K562 (cell line): Measurements from ENCODE around the gene CIP2A. TPM values are rescaled to one million over a fixed set of nuclear protein-coding genes. Genes with fewer than 3 reads are reported as not detected.

ENCODE experiments used
- ATAC-seq: fragments of 200-7000 bp; cut with Tn5 transposase; 3 replicates; pipeline ENCODE4 v1.9.1; 2020; ENCODE audit warnings: moderate library complexity
- BruUV-seq: library from RNA; stranded (reverse); fragments of 400-500 nt; replicated peaks from 2 replicates; lab custom pipeline; 2021; lab: Mats Ljungman, UMichigan
- CTCF ChIA-PET: fragments of 300-600 bp; formaldehyde crosslinking; extraction: SDS; loops from one replicate; lab custom pipeline; 2021; ENCODE audit warnings: low intra/inter-chr PET ratio; lab: Yijun Ruan, JAX
- POLR2A ChIA-PET: fragments of 300-600, 350-650 bp; sonication (Branson Sonifier 250); formaldehyde crosslinking; extraction: SDS; loops from one replicate; lab custom pipeline; 2021; ENCODE audit warnings: antibody characterized with exemption, inconsistent platforms; lab: Yijun Ruan, JAX
- DNase-seq, 4 experiments: peaks; one replicate each; pipeline versions ENCODE4 v3.0.0 to v3.0.0-alpha.2; 2011 to 2018; ENCODE audit warnings: low spot score in 3 of 4, mixed read lengths in 3 of 4; ENCODE audit errors: extremely low read depth in 1 of 4
- FAIRE-seq: peaks from 2 replicates; lab custom pipeline; 2011; peaks lifted over from hg19 to GRCh38; lab: Jason Lieb, UNC
- H2AFZ ChIP-seq: 2 replicates; pipeline ENCODE4 v1.6.0; 2011; ENCODE audit warnings: low read depth, low read length, control low read depth, inconsistent platforms
- H3K27ac ChIP-seq: fragments of 200-600 bp; 3 replicates; pipeline ENCODE4 v1.8.0; 2011; ENCODE audit warnings: low read depth, mild to moderate bottlenecking, control low read depth, inconsistent platforms, low read length, moderate library complexity, mixed read lengths; ENCODE audit errors: extremely low read depth
- H3K27me3 ChIP-seq, 2 experiments: fragments of 300-600 bp in 1 of 2; 2 replicates in 1 of 2; 3 replicates in 1 of 2; pipeline versions ENCODE4 v1.6.0 to v1.8.0; 2011; ENCODE audit warnings: inconsistent platforms in 2 of 2, low read length in 2 of 2, mild to moderate bottlenecking in 1 of 2, mixed read lengths in 1 of 2, moderate library complexity in 1 of 2; ENCODE audit not compliant: control insufficient read depth in 2 of 2, insufficient read depth in 2 of 2
- H3K36me3 ChIP-seq: fragments of 300-600 bp; 3 replicates; pipeline ENCODE4 v1.8.0; 2011; ENCODE audit warnings: mild to moderate bottlenecking, low read length, inconsistent platforms; ENCODE audit not compliant: control insufficient read depth, insufficient read depth
- H3K4me1 ChIP-seq, 2 experiments: fragments of 200-600 bp in 1 of 2; replicated peaks in 1 of 2; 2 replicates in 1 of 2; 3 replicates in 1 of 2; pipeline versions ENCODE4 v1.5.1 to v1.8.0; 2011; ENCODE audit warnings: inconsistent platforms in 2 of 2, low read length in 2 of 2, mild to moderate bottlenecking in 1 of 2, mixed read lengths in 1 of 2, moderate library complexity in 1 of 2; ENCODE audit not compliant: control insufficient read depth in 2 of 2, insufficient read depth in 2 of 2
- H3K4me2 ChIP-seq: 2 replicates; pipeline ENCODE4 v1.6.1; 2011; ENCODE audit warnings: low read length, control low read depth, inconsistent platforms, mixed read lengths; ENCODE audit not compliant: insufficient read depth
- H3K4me3 ChIP-seq: fragments of 200-600 bp; sonication (generic), shearing (Covaris generic); 2 replicates; pipeline ENCODE4 v1.5.1; 2016; ENCODE audit warnings: control low read depth, inconsistent platforms
- H3K79me2 ChIP-seq: fragments of 200-600 bp; 3 replicates; pipeline ENCODE4 v1.8.0; 2011; ENCODE audit warnings: low read length, inconsistent platforms; ENCODE audit not compliant: control insufficient read depth, insufficient read depth
- H3K9ac ChIP-seq, 2 experiments: 2 replicates each; pipeline versions ENCODE4 v1.6.0 to v1.6.1; 2011; ENCODE audit warnings: low read depth in 2 of 2, low read length in 2 of 2, control low read depth in 1 of 2, inconsistent platforms in 1 of 2, mild to moderate bottlenecking in 1 of 2, mixed read lengths in 1 of 2; ENCODE audit not compliant: insufficient read depth in 1 of 2
- H3K9me1 ChIP-seq: one replicate; pipeline ENCODE4 v1.6.0; 2011; ENCODE audit warnings: inconsistent platforms, mild to moderate bottlenecking, low read length, moderate library complexity; ENCODE audit not compliant: control insufficient read depth, insufficient read depth
- H3K9me3 ChIP-seq: replicated peaks from 2 replicates; pipeline ENCODE4 v1.5.1; 2011; ENCODE audit warnings: low read depth, low read length, inconsistent platforms; ENCODE audit not compliant: control insufficient read depth, insufficient read depth
- H4K20me1 ChIP-seq: replicated peaks from 2 replicates; pipeline ENCODE4 v1.6.1; 2011; ENCODE audit warnings: low read length, inconsistent platforms, mixed read lengths; ENCODE audit not compliant: control insufficient read depth, insufficient read depth
- ARNT ChIP-seq, 2 experiments: fragments of 450-650 bp; IDR thresholded peaks; 2 replicates each; pipeline ENCODE4 v1.6.1; 2016; ENCODE audit warnings: mild to moderate bottlenecking in 1 of 2
- CEBPG ChIP-seq, 3 experiments: fragments of 200-800 bp in 1 of 3; sonication (Bioruptor generic) in 1 of 3; sonication (generic) in 1 of 3; formaldehyde crosslinking in 1 of 3; IDR thresholded peaks in 2 of 3; conservative IDR thresholded peaks in 1 of 3; 2 replicates each; pipeline versions ENCODE4 v1.6.1 to v1.8.0; 2016 to 2022; ENCODE audit warnings: missing compliant biosample characterization in 2 of 3, missing genetic modification characterization in 2 of 3, mild to moderate bottlenecking in 1 of 3, missing genetic modification reagents in 1 of 3
- ELF4 ChIP-seq: fragments of 450-650 bp; formaldehyde crosslinking; IDR thresholded peaks from 2 replicates; pipeline ENCODE4 v1.4.0; 2022; ENCODE audit warnings: missing genetic modification characterization
- PHTF2 ChIP-seq: fragments of 250-450 bp; sonication (Bioruptor Pico); IDR thresholded peaks from 2 replicates; pipeline ENCODE4 v1.5.0; 2021; ENCODE audit warnings: mild to moderate bottlenecking
- RBM15 ChIP-seq: fragments of 200-400 bp; formaldehyde crosslinking; IDR thresholded peaks from 2 replicates; pipeline ENCODE4 v1.6.1; 2018; ENCODE audit warnings: mild to moderate bottlenecking, low read length, moderate library complexity; ENCODE audit not compliant: insufficient read depth
- RUNX1 ChIP-seq: sonication (generic); IDR thresholded peaks from 2 replicates; pipeline ENCODE4 v1.6.1; 2016; ENCODE audit warnings: antibody characterized with exemption, low read depth
- TRIM25 ChIP-seq: fragments of 450-650 bp; IDR thresholded peaks from 2 replicates; pipeline ENCODE4 v1.7.0; 2016; ENCODE audit warnings: borderline replicate concordance
- ZNF133 ChIP-seq: fragments of 250-450 bp; sonication (Bioruptor Pico); IDR thresholded peaks from 2 replicates; pipeline ENCODE4 v1.4.0; 2020; ENCODE audit warnings: mild to moderate bottlenecking
- ZNF165 ChIP-seq: fragments of 250-450 bp; sonication (Bioruptor Pico); IDR thresholded peaks from 2 replicates; pipeline ENCODE4 v1.4.0; 2020; ENCODE audit warnings: borderline replicate concordance
- ZNF217 ChIP-seq: sonication (generic); formaldehyde crosslinking; IDR thresholded peaks from 2 replicates; pipeline ENCODE4 v1.8.0; 2022; ENCODE audit warnings: mild to moderate bottlenecking, missing genetic modification reagents
- ZNF778 ChIP-seq: fragments of 450-650 bp; formaldehyde crosslinking; IDR thresholded peaks from 2 replicates; pipeline ENCODE4 v1.4.0; 2020; ENCODE audit warnings: mild to moderate bottlenecking, moderate library complexity
- WGBS: fragments of 100-300 bp; shearing (Covaris generic); methylation state at CpG from one replicate; pipeline ENCODE4 v1.1.6; 2016; ENCODE audit warnings: low coverage, mixed read lengths; ENCODE audit not compliant: insufficient coverage; ENCODE audit errors: missing lambda C conversion rate; 5-methylcytosine and 5-hydroxymethylcytosine counted together
- in situ Hi-C: fragments of 300-500 bp; cut with MboI; formaldehyde crosslinking; loops from 4 replicates; pipeline ENCODE4 v1.15.0; 2018; ENCODE audit warnings: inconsistent platforms, mixed read lengths
- intact Hi-C: fragments of 100-400 bp; cut with micrococcal nuclease; formaldehyde crosslinking; loops from 2 replicates; pipeline ENCODE4 v1.14.2; 2022
- polyA plus RNA-seq, 8 experiments: library from polyadenylated mRNA; depleted of rRNA in 4 of 8; stranded (reverse) in 5 of 8; unstranded in 3 of 8; fragments of >200 nt; fragmentation: Nextera tagmentation in 2 of 8; fragmentation: Illumina TruSeq in 1 of 8; extraction: Ambion mirVana in 2 of 8; extraction: Trizol in 1 of 8; gene quantifications; 2 replicates each; pipeline versions ENCODE4 v1.2.1 to v1.2.3, GENCODE V29; 2011 to 2014; ENCODE audit warnings: inconsistent platforms in 1 of 8, missing spikeins in 1 of 8
- total RNA-seq, 7 experiments: library from RNA; depleted of rRNA in 6 of 7; stranded (reverse); fragments of >200 nt in 6 of 7; fragmentation: Illumina TruSeq in 2 of 7; extraction: Trizol in 2 of 7; gene quantifications; 2 replicates each; pipeline versions ENCODE4 v1.2.1 to v1.2.3, GENCODE V29; 2011 to 2021; ENCODE audit warnings: low replicate concordance in 1 of 7
- TF ChIP-seq, protein P1 (sequence below): fragments of 450-650 bp; formaldehyde crosslinking; IDR thresholded peaks from 2 replicates; pipeline ENCODE4 v1.4.0; 2022; ENCODE audit warnings: mild to moderate bottlenecking, moderate library complexity

Gene CIP2A
- total and polyA plus RNA-seq, 9 of the 15 experiments (the other 6 are each of a cell fraction or from before 2014, with no cell fraction given) = 10.5 to 41.7 (median 31.5) TPM

GRCh38 chr3:108569336-108569735, 19.9 kb downstream of the CIP2A start (continued):
- TF ChIP-seq PHTF2 (CRISPR knock-in tag) = no peak
- TF ChIP-seq, protein P1, sequence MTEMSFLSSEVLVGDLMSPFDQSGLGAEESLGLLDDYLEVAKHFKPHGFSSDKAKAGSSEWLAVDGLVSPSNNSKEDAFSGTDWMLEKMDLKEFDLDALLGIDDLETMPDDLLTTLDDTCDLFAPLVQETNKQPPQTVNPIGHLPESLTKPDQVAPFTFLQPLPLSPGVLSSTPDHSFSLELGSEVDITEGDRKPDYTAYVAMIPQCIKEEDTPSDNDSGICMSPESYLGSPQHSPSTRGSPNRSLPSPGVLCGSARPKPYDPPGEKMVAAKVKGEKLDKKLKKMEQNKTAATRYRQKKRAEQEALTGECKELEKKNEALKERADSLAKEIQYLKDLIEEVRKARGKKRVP = no peak
- TF ChIP-seq ZNF165 (CRISPR knock-in tag) = no peak
- TF ChIP-seq ARNT (IDR thresholded peaks at IDR 0.05) = no peak
- TF ChIP-seq TRIM25 = no peak
- TF ChIP-seq ZNF778 = no peak
- TF ChIP-seq, all 486 proteins: peak for 0

GRCh38 chr3:108566599-108566998, 22.6 kb downstream of the CIP2A start:
- Histone ChIP-seq H3K36me3 (peaks cover 66% of the 10 kb centered on the region; the same call in 2 of the 3 replicates), H3K4me1 (no peaks in the 10 kb centered on the region), H2AFZ (no peak overlapping the region), H3K27me3 (no peaks in the 10 kb centered on the region), H3K79me2 (no peaks in the 10 kb centered on the region), H3K9ac (no peak overlapping the region), H4K20me1 (no peaks in the 10 kb centered on the region; the same call in 1 of the 2 replicates), H3K4me3 (no peak overlapping the region), H3K9me1 (no peaks in the 10 kb centered on the region), H3K9me3 (no peaks in the 10 kb centered on the region), H3K4me2 (no peak overlapping the region), H3K27ac (no peak overlapping the region)
- in situ Hi-C loops (no loop called here), intact Hi-C loops (no loop called here)
- no TSS peak for BruUV-seq
- DNase-seq = no peak
- ChIA-PET CTCF (no interaction called here), POLR2A (interaction anchor here (0.9 kb wide), 1 partner anchor 12 kb away, joined by 3 read pairs; no protein-coding TSS in a partner anchor)
- FAIRE-seq = no peak
- ATAC-seq = no peak
- 100% methylated on average over 1 of the region's 1 CpG for WGBS
- no peak for TF ChIP-seq ELF4
- no peak for TF ChIP-seq CEBPG (CRISPR knock-in tag; IDR thresholded peaks at IDR 0.05)
- no peak for TF ChIP-seq CEBPG (tag; conservative IDR thresholded peaks at IDR 0.05 in 1 of 2, IDR thresholded peaks at IDR 0.05 in 1 of 2)
- no peak for TF ChIP-seq RUNX1
- no peak for TF ChIP-seq ZNF217 (CRISPR knock-in tag)
- no peak for TF ChIP-seq RBM15
- no peak for TF ChIP-seq ZNF133 (CRISPR knock-in tag)
